Liver (tissue), 3 donors: Measurements from ENCODE around the gene NCKAP5L.

Experiments
- CTCF ChIP-seq: fragments of 150-350 bp; IDR thresholded peaks from 2 replicates; pipeline ENCODE4 v1.5.1; 2017; ENCODE audit warnings: improper control_type of control experiment, low read depth, low read length; ENCODE audit not compliant: missing input control
- FOXA1 ChIP-seq: IDR thresholded peaks from 2 replicates; pipeline ENCODE4 v1.6.1; 2016; ENCODE audit warnings: antibody characterized with exemption
- RXRA ChIP-seq, 2 donors: IDR thresholded peaks; 2 replicates each; pipeline ENCODE4 v1.6.1; 2017 to 2018; ENCODE audit warnings: antibody characterized with exemption in 2 of 2, mild to moderate bottlenecking in 1 of 2
- SP1 ChIP-seq: IDR thresholded peaks from 2 replicates; pipeline ENCODE4 v1.6.1; 2018; ENCODE audit warnings: antibody characterized with exemption, mild to moderate bottlenecking
- TAF1 ChIP-seq: conservative IDR thresholded peaks from 2 replicates; pipeline ENCODE4 v1.6.1; 2016; ENCODE audit warnings: antibody characterized with exemption, mild to moderate bottlenecking
- YY1 ChIP-seq: IDR thresholded peaks from 2 replicates; pipeline ENCODE4 v1.6.1; 2016; ENCODE audit warnings: antibody characterized with exemption, mild to moderate bottlenecking
- ZBTB33 ChIP-seq: IDR thresholded peaks from 2 replicates; pipeline ENCODE4 v1.6.1; 2016; ENCODE audit warnings: antibody characterized with exemption
- donor health status: healthy.
- donor health status: healthy.

- peak; percentile 50 to 66 for TF ChIP-seq RXRA (IDR thresholded peaks at IDR 0.05)
- TF ChIP-seq CTCF: no peak
- TF ChIP-seq YY1: no peak
- TF ChIP-seq ZBTB33: no peak
- TF ChIP-seq SP1: peak; percentile 51
- TF ChIP-seq TAF1: no peak
- no peak for TF ChIP-seq FOXA1
Measured at GRCh38 chr12:49800421-49801140, 27.6 kb downstream of the NCKAP5L start.
